Activated CD4-positive, alpha-beta T cell treated with anti-CD3 and anti-CD28 coated beads, Interleukin-2, amount 50 U/mL, for 1 hour (primary cell): ENCODE results near the gene ELMO3.

Experiments used
- DNase-seq: peaks from one replicate; pipeline ENCODE4 v3.0.0-alpha.2; 2020

The ELMO3 gene, protein sequence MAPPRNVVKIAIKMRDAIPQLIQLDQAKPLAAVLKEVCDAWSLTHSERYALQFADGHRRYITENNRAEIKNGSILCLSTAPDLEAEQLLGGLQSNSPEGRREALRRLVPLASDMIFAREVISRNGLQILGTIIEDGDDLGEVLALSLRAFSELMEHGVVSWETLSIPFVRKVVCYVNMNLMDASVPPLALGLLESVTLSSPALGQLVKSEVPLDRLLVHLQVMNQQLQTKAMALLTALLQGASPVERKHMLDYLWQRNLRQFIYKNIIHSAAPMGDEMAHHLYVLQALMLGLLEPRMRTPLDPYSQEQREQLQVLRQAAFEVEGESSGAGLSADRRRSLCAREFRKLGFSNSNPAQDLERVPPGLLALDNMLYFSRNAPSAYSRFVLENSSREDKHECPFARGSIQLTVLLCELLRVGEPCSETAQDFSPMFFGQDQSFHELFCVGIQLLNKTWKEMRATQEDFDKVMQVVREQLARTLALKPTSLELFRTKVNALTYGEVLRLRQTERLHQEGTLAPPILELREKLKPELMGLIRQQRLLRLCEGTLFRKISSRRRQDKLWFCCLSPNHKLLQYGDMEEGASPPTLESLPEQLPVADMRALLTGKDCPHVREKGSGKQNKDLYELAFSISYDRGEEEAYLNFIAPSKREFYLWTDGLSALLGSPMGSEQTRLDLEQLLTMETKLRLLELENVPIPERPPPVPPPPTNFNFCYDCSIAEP

GRCh38 chr16:67199011-67199807 lies at the start of gene ELMO3:
Gene ELMO3 (plus strand): TSS chr16:67199131. CDS start chr16:67199327, 196 bp downstream.
- DNase-seq = no peak

DNA sequence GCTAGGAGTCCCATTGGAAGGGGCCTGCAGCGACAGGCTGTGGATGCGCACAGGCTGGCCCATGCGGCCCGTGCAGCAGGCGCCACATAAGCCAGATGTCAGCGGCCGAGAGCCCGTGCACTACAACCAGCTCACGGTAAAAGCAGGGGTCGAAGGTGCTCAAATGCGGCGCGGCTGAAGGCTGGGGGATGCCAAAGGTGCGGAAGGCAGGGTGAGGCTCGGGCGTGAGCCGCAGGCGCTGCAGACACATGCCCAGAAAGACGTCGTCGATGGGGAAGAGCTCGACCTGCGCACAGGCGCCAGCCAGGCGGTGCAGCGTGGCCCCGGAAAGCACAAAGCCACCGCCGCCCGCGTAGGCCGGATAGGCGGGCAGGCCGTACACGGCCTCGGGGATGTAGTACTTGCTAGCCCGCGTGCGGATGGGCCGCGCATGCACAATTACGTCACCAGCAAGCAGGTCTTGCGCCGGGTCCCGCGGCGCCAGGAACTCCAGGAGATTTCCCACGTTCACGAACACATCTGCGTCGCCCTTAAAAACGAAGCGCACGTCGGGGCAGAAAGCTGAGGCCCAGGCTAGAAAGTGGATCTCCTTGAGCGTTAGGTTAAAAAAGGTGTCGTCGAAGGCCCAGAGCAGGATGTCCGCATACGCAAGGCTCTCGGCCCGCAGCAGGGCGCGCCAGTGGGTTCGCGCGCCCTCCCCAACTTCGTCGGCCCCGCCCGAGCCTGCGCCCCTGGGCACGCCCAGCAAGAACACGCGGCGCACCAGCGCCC lies 49.5 kb upstream of the ELMO3 start:
- no peak for DNase-seq

DNA sequence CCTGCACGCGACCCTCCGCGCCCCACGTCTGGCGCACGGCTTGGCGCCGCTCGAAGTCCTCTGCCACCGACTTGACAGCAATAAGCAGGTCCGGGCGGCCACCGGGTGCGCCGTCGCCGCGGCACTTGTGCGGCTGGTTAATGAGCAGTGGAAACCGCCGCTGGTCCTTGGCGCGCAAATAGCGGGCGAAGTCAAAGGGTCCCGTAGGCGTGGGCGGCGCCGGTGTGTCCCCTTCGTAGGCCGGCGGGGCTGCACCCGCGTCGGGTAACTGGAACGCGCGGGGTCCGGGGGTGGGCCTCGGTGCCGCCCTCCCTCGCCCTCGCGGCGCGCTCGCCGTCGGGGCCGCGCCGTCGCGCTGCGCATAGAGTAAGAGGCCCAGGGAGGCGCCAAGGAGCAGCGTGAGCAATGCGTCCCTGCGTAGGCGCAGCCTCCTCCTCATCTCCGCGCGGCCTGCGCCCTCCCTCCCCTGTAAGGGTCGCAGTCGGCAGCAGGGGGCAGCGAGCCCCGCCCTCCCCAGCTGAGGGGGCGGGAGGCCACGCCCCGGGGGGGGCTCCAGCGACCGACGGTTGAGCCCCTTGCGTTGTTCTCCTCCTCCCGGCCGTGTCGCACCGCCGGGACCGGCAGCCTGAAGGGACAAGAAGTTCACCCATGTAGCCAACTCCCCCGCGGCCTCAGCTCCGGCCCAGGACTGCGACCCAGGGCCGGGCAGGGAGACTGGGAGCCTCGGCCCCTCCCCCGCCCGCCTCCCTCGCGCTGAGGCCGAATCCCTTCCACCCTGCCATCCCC lies 48.7 kb upstream of the ELMO3 start:
- DNase-seq = no peak

GRCh38 chr16:67150833-67151396 lies 48.0 kb upstream of the ELMO3 start, which contains the start of gene B3GNT9:
Gene B3GNT9 (minus strand): TSS chr16:67150998. CDS start chr16:67150485, 513 bp downstream.
- no peak for DNase-seq

- no peak for DNase-seq
These were observed 47.4 kb upstream of the ELMO3 start for GRCh38 chr16:67151431-67152097.

DNA sequence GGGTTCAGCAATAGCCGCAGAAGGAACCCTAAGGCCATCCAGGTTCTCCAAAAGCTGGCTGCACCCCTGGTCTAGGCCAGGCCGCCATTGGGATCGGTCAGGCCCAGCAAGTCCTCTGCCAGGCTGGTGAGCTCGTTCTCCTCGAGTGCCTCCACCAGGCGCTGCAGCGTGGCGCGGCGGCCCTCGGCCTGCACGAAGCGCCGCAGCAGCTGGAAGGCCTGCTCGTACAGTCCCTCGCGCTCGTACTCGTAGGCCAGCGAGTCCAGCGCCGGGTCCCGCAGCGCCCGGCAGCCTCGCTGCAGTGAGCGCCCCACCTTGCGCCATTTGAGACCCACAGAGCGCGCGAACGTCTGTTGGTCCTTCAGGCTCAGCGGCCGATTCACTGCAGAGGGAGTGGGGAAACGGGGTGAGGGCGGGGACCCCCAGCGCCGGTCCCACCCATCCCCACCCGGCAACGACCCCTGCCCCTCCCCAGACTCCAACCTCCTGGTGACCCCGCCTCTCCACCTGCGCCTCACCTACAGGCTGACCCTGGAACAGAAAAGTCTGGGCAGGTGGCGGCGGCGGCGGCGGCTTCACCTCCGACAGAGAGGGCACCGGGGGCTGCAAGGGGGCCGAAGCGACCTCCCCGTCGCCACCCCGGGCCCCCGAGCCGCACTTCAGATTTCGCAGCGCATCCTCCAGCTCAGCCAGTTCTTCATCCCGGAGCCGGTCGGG lies 44.2 kb upstream of the ELMO3 start:
- no peak for DNase-seq

DNA sequence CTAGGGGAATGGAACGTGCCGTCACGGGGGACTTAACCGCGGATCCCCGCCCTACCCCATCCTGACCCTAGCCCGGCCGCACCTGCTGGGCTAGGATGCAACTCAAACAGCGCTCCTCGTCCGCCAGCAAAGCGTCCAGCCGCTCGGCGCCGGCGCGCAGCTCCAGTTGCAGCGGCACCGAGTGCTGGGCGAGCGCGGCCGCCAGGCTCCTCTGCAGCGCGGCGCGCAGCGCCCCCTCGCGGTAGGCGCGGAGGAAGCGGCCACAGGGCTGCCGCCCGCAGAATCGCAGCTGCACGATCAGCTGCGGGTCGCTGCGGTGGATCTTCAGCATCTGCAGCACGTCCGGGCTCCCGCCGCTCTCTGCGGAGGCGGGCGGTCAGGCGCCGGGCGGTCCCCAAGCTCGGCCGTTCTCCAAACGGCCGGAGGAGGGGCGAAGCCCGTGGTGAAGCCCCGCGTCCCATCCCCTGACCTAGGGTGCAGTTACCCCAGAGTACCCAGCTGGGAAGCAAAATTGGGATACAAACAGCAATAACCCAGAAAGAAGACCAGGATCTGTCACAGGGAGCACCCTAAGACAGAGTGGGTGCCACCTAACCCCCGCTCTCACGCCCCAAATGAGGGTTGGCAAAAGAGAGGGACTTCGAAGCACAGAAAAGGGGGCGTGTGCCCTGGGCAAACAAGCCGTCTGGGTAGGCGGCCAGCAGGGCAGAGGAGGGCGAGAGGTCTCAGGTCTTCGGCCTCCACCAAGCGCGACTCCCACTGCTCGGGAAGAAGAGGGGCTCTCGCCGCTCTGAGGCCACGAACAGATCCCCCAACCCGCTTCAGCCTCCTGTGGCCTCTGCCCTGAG lies 43.4 kb upstream of the ELMO3 start:
- peak; percentile 77 for DNase-seq

- DNase-seq = no peak
These were observed 42.6 kb upstream of the ELMO3 start for GRCh38 chr16:67156143-67156844.

DNA sequence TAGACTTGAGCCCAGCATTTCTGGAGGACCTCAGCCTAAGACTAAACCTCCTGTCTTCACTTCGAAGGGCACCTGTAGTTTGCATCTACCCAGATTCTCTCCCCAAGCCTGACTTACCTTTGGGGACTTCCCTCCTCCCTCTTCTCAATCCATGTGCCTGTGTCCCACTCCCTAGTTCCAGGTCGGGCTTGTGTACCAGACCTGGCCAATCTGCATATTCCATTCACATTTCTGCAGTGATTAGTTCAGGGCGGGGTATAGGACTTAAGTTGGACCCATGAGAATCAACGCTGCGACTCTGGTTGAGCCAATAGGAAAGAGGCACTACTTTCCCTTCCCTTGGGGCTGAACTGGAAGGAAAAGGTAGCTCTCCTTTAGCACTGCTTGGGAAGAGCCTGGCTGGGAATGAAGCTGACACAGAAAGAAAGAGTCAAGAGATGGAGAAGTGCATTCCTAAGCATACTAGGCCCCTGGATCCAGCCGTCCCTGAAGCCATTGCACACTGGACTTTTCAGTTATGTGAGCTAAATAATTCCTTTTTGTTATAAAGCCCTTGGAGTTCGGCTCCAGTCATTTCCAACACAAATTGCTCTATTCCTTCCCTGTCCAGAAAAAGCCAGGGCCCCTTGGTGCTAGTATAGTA lies 41.7 kb upstream of the ELMO3 start:
- no peak for DNase-seq

DNA sequence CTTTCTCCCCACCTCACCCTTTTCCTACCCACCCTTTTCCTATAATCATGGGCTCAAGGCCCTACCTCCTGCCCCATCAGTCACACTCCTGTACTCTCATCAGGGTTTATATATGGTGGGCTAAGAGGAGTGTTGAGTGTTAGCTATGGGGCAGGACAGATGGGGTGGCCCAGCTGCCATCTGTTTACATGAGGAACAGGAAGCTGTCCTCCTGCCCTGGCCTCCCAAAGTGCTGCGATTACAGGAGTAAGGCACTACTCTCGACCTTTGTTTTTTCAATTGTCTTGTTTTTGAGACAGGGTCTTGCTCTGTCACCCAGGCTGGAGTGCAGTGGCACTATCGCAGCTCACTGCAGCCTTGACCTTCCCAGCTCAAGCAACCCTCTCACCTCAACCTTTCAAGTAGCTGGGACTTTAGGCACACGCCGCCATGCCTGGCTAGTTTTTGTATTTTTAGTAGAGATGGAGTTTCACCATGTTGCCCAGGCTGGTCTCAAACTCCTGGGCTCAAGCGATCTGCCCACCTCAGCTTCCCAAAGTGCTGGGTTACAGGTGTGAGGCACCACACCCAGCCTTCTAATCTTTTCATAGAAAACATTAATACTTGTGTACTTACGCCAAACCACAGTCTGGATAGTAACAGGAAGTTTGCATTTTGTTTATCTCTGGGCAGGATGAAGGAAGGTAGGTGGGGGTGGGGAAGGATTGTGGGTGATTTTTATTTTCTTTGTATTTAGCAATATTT lies 40.9 kb upstream of the ELMO3 start:
- no peak for DNase-seq

- peak; percentile 77 for DNase-seq
These were observed 40.0 kb upstream of the ELMO3 start for GRCh38 chr16:67158637-67159600.

GRCh38 chr16:67161595-67162058 lies 37.3 kb upstream of the ELMO3 start:
- DNase-seq = no peak

DNA sequence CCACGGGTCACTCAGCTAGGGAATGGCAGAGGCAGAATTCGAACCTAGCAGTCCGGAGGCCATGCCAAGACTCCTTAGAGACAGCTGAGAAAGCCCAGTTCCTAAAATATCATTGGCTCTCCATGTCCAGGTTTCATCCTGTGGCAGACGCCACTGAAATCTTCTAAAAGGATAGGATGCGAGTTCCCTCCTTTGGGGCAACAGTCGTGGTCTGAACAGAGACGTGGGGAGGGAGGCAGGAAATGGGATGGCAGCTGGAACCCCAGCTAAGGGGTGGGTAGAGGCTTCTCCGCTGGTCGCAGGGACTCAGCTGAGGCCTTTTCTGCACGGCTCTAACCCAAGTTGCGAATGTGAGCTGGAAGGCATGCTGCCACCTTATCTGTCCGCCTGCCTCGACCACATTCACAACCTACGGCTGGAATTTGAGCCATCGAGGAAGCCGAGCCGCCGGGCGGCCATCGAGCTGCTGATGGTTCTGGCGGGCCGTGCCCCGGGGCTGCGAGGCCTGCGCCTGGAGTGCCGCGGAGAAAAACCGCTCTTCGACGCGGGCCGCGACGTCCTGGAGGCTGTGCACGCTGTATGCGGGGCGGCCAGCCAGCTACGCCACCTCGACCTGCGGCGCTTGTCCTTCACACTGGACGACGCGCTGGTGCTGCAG lies 36.3 kb upstream of the ELMO3 start:
- DNase-seq = no peak

- peak; percentile 43 for DNase-seq
These were observed 35.5 kb upstream of the ELMO3 start for GRCh38 chr16:67163164-67163998.
